Embryonic facial prominence (tissue), 1 donor: Measurements from ENCODE around the gene OR10K2.
"Not testable (repeated sequence)": the region's sequence is repeated elsewhere in the genome, so short reads cannot be mapped to it uniquely, and the experiment has no call there.

Source experiments
- DNase-seq: peaks from one replicate; pipeline ENCODE4 v3.0.0-alpha.2; 2016; ENCODE audit errors: extremely low spot score

OR10K2 gene

DNA sequence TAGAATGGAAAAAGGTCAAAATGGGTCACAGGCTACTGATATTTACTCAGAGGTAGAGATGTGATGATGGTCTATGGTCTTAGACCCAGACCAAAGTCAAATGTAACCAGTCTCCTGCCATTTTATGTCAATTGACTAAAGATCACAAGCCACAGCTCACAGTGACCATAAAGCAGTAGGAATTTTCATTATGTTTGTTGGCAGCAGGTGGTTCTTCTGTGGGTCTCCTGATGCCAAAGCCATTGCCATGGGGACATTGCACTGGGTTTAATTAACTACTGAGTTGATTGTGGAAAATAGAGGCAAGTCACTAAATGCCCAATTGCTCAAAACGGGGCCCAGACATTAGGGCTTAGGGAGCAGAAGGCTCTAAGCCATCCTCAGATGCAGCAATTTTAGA is at the start of gene OR10K2:
OR10K2 (minus strand) TSS at position 101 of the 400 bp plus-strand sequence. CDS start 5,371 bp downstream, outside the sequence.
- DNase-seq: no peak

DNA sequence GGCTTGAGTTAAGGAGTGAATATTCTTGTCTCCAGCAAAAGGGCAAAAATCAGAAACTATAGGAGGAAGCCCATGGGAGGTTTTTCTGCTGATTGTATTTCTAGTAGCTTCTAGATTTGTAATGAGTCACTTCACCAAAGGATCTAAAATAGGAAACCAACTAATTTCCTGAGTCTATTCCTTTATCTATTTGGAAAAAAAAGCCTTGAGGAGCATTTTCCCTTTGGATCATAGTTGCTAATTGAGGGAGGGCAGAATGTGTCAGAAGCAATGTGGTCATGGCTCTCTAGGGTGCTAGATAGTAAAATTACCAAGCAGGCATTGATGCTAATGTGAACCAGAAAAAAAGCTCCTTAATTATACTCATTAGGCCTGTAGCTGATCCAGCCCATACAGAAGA is 45.9 kb upstream of the OR10K2 start, which contains the start of gene OR10R2:
OR10R2 (plus strand) TSS at position 301 of the 400 bp plus-strand sequence. CDS start 106 bp downstream, outside the sequence.
- DNase-seq: no peak

DNA sequence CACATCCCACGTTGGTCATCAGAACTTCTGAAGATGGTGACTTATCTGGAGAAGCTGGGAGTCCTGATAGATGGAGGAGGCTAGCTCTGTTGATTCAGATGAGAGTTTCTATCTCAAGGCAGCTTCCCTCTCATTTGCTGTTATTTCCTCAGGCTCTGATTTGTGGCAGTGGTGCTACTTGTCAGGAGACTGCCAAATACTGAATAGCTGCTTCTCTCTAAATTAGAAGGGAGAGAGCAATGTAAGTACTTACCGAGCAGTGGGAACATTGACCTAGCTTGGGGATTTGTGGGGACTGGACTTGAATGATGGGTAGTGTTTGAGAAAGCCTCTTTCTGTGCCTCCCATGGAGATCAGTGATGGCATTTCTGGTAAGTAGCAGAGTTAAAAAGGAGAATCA is 35.5 kb upstream of the OR10K2 start, which contains the start of gene OR10K1:
OR10K1 (plus strand) TSS at position 301 of the 400 bp plus-strand sequence. CDS start 3,728 bp downstream, outside the sequence.
- no peak for DNase-seq

DNA sequence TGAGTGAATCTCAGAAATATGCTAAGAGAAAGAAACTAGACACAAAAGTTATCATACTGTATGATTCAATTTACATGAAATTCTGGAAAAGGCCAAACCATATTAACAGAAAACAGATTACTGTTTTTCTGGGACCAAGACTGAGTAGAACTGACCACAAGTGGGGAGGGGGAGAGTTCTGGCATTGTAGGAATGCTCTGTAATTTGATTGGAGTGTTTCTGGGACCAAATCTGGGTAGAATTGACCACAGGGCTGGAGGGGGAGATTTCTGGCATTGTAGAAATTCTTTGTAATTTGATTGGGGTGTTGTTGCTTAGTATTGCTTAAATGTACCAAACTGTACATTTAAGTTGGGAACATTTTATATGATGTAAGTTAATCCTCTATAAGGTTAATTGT is 32.2 kb upstream of the OR10K2 start:
- DNase-seq: no peak

GRCh38 chr1:158457246-158457645 is 31.2 kb upstream of the OR10K2 start:
- no peak for DNase-seq

- DNase-seq: no peak
These were observed 28.5 kb upstream of the OR10K2 start for GRCh38 chr1:158454537-158454936.

DNA sequence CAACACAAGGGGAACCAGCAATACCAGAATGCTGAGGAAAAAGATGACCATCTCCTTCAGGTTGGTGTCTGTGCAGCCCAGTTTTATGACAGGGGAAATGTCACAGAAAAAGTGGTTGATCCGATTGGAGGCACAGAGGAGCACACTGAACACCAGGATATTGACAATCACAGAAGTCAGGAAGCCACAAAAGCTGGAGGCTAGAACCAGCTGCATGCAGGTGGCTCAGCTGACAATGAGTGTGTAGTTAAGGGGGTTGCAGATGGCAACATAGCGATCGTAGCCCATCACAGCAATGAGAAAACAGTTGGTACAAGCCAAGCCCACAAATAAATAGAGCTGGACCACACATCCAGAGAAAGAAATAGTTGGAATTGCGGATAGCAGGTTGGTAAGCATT is 19.3 kb upstream of the OR10K2 start:
- no peak for DNase-seq

GRCh38 chr1:158434741-158435140 is 8.7 kb upstream of the OR10K2 start:
- no peak for DNase-seq

GRCh38 chr1:158430163-158430562 is 4.1 kb upstream of the OR10K2 start:
- not testable (repeated sequence) for DNase-seq

- no peak for DNase-seq
These were observed 1.0 kb downstream of the OR10K2 start for GRCh38 chr1:158425027-158425426.

DNA sequence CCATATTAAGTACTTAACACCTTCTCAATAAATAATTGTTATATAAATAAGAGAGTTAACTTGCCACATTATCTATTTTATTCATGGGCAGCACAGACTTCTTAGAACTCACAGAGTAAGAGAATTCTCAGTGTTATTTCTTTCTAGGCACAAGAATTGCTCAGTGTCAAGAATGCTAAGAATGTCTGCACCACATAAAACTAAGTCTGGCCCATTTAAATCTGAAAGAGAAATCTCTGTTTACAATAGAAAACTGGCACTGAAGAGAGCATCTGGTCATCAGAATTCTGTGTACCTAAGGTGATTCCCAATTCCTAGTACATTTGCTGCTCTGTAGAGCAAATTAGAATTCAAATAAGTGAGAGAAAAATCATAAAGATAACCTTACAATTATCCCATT is 3.8 kb downstream of the OR10K2 start:
- no peak for DNase-seq

GRCh38 chr1:158417586-158417985 is 8.5 kb downstream of the OR10K2 start:
- no peak for DNase-seq

DNA sequence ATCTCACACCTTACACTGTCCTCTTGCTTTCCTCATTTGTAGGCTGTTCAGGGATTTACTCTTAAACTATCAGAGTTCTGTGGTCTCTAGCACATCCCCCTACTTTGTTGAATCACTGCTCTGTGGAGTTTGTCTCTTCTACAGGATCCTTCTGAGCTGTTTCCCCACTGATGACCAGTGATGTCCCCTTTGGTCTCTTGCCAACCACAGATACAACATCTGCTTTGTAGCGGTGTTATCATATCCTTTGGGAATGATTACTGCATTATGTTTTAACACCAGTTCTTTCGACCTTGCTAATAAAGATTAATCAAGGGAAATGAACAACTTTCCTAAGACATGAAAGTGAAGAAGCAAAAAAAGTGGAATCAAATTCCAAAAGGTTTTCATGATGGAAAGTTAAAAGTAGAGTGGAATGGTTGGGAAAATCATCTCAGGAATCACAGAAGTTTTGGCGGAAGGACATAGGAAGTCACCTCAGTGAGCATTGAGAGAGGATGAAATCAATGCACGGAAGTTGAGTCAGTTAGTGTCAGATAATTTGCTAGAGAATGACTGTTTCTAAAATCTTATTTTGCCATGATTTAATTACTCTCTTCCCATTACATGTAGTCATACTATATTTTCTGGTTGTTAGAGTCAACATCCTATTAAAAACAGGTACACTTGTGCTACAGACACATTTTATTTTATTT is 11.2 kb downstream of the OR10K2 start:
- no peak for DNase-seq

DNA sequence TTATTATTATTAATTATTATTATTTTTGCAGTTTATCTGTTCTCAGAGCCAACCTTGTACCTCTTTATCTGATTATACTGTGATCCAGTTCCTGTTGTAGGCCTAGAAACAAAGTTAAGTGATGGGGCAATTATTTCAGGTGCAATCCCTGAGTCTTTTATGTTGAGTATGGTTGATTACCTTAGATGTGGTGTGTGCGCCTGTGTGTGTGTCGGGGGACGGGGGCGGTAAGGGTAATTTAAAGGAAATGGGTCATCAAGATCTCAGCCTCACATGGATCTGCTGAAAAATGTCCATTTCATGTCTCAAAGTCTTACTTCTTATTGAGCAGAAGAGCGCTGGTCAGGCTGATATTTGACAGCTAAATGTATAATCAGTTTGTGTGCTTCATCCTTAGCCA is 18.9 kb downstream of the OR10K2 start:
- DNase-seq: no peak

- no peak for DNase-seq
These were observed 25.2 kb downstream of the OR10K2 start for GRCh38 chr1:158400871-158401270.

- no peak for DNase-seq
These were observed 27.1 kb downstream of the OR10K2 start, which contains the start of gene OR10T2 for GRCh38 chr1:158398818-158399514. TSS of gene OR10T2 (minus strand) at chr1:158399466. CDS start at chr1:158399466, 0 bp downstream.

- DNase-seq: no peak
These were observed 29.4 kb downstream of the OR10K2 start for GRCh38 chr1:158396646-158397045.

DNA sequence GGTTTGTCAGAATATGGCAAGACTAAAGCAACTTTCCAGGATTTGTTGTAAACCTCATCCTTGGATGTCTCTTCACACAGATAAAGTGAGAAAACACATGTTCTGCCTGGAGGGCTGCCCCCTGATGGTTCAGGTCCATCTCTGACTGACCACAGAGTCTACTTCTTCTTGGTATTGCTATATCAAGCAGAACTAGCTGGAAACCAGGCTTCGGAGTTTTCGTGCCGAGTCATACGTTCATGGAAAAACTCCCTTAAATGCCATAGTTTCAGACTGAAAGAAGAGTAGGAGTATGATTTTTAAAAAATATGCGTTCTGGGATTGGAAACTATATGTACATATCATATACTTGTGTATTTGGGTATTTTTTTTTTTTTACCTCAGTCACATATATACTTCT is 32.6 kb downstream of the OR10K2 start:
- DNase-seq: no peak

DNA sequence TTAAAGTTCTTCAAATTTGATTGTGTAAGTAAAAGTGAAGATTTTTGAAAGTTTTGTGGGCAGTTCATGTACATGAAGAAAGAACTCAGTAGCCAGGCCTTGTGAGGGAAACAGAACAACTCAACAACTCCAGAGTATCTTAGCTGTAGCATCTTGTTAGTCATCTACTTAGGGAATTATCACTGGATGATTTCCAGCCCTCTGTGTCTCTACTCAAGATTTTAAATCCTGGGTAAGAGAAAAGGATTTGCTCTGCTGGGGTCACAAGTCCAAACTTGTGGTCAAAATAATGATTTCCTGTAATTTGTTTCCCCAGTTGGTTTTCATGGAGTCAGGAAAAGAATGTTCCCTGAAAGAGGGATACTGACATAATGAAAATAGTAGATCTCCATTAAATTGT is 34.9 kb downstream of the OR10K2 start:
- DNase-seq: no peak

GRCh38 chr1:158390331-158390730 is 35.7 kb downstream of the OR10K2 start:
- no peak for DNase-seq

DNA sequence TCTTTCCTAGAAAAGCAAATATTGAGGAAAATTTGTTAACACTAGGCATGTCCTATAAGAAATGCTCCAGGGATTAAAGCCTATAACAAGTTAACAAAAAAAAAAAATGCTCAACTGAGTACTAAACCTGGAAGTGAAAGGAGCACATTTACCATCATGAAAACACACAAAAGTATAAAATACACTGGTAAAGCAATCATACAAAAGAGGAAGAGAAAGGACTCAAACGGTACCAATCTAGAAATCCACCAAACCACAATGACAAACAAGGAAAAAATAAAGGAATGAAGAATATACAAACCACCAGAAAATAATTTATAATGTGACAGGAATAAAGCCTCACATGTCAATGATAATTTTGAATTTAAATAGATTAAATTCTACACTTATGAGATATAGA is 51.2 kb downstream of the OR10K2 start:
- no peak for DNase-seq

DNA sequence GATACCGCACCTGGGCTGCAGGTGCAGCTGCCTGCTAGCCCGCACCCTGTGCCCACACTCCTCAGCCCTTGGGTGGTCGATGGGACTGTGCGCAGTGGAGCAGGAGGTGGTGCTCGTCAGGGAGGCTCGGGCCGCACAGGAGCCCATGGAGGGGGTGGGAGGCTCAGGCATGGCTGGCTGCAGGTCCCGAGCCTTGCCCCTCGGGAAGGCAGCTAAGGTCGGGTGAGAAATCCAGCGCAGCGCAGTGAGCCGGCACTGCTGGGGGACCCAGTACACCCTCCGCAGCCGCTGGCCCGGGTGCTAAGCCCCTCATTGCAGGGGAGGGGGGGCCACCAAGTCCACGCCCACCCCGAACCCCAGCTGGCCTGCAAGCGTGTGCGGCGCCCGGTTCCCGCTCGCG is 51.9 kb downstream of the OR10K2 start:
- DNase-seq: not testable (repeated sequence)
